ENCODE measurements around the gene LUC7L.
"Not testable (repeated sequence)": the region's sequence is repeated elsewhere in the genome, so short reads cannot be mapped to it uniquely, and the experiment has no call there.

DNA sequence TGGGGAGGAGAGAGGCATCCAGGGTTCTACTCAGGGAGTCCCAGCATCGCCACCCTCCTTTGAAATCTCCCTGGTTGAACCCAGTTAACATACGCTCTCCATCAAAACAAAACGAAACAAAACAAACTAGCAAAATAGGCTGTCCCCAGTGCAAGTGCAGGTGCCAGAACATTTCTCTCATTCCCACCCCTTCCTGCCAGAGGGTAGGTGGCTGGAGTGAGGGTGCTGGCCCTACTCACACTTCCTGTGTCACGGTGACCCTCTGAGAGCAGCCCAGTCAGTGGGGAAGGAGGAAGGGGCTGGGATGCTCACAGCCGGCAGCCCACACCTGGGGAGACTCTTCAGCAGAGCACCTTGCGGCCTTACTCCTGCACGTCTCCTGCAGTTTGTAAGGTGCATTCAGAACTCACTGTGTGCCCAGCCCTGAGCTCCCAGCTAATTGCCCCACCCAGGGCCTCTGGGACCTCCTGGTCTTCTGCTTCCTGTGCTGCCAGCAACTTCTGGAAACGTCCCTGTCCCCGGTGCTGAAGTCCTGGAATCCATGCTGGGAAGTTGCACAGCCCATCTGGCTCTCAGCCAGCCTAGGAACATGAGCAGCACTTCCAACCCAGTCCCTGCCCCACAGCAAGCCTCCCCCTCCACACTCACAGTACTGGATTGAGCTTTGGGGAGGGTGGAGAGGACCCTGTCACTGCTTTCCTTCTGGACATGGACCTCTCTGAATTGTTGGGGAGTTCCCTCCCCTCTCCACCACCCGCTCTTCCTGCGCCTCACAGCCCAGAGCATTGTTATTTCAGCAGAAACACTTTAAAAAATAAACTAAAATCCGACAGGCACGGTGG is 55.1 kb downstream of the LUC7L start:
- TF ChIP-seq, protein P1, sequence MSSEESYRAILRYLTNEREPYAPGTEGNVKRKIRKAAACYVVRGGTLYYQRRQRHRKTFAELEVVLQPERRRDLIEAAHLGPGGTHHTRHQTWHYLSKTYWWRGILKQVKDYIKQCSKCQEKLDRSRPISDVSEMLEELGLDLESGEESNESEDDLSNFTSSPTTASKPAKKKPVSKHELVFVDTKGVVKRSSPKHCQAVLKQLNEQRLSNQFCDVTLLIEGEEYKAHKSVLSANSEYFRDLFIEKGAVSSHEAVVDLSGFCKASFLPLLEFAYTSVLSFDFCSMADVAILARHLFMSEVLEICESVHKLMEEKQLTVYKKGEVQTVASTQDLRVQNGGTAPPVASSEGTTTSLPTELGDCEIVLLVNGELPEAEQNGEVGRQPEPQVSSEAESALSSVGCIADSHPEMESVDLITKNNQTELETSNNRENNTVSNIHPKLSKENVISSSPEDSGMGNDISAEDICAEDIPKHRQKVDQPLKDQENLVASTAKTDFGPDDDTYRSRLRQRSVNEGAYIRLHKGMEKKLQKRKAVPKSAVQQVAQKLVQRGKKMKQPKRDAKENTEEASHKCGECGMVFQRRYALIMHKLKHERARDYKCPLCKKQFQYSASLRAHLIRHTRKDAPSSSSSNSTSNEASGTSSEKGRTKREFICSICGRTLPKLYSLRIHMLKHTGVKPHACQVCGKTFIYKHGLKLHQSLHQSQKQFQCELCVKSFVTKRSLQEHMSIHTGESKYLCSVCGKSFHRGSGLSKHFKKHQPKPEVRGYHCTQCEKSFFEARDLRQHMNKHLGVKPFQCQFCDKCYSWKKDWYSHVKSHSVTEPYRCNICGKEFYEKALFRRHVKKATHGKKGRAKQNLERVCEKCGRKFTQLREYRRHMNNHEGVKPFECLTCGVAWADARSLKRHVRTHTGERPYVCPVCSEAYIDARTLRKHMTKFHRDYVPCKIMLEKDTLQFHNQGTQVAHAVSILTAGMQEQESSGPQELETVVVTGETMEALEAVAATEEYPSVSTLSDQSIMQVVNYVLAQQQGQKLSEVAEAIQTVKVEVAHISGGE (CRISPR knock-in tag; IDR thresholded peaks at IDR 0.05) = not testable (repeated sequence)
- not testable (repeated sequence) for TF ChIP-seq CTCF (IDR thresholded peaks at IDR 0.05 in 2 of 3, conservative IDR thresholded peaks at IDR 0.05 in 1 of 3; ENCODE audit: control insufficient read depth in 2 of 3, extremely low read depth in 1 of 3, insufficient read depth in 1 of 3, low read depth in 3 of 3, low read length in 3 of 3); E2F4 (IDR thresholded peaks at IDR 0.05; ENCODE audit: low read depth, low read length); EZH2 (IDR thresholded peaks at IDR 0.05; ENCODE audit: borderline replicate concordance, control insufficient read depth, low read depth, low read length); MAX (IDR thresholded peaks at IDR 0.05; ENCODE audit: low read depth, low read length); ZNF592 (IDR thresholded peaks at IDR 0.05)
